ENCODE measurements around the gene C22orf39. TPM values are rescaled to one million over a fixed set of nuclear protein-coding genes. Genes with fewer than 3 reads are reported as not detected.

C22orf39 gene
- total RNA-seq, 1 experiment from 2014 or later = 26.5 TPM

DNA sequence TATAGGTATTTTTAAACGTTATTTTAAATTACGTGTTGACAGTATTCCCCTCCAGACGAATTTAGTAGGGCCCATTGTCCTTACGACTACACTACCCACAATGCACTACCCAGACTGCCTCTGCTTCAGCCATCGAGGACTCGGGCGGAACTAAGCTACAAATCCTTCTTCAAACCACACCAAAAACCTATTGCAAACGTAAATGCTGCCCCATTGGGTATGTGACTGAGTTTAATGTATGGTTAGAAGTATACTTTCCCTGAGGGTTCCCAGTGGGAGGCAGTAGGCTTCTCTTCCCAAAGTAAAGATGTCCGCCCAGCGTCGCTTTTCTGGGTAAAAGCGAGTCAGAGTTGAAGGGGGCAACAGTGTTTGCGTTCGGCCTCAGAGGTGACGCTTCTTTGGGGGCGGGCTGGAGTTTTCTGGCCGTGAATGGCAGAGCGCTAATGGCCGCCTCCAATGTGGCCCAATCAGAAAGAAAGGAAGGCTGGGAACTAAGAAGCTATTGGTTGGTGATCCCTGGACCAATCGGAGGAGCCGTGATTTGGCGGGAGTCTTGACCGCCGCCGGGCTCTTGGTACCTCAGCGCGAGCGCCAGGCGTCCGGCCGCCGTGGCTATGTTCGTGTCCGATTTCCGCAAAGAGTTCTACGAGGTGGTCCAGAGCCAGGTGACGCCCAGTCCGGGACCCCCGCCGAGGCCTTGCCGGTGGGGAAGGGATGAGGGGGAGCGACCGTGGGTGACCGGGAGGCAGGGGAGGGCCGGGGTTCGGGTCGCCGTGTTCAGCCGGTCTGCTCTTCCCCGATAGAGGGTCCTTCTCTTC lies 32.1 kb upstream of the C22orf39 start, which contains the start of gene CDC45 (continued):
- TF ChIP-seq PRDM15 (CRISPR knock-in tag; IDR thresholded peaks at IDR 0.05) (no peak), ZNF416 (CRISPR knock-in tag; IDR thresholded peaks at IDR 0.05) (no peak), TCF7 (CRISPR knock-in tag; IDR thresholded peaks at IDR 0.05; ENCODE audit: low read depth) (no peak), CREM (CRISPR knock-in tag; IDR thresholded peaks at IDR 0.05) (no peak), TP53 (CRISPR knock-in tag; IDR thresholded peaks at IDR 0.05) (no peak), AFF4 (CRISPR knock-in tag; IDR thresholded peaks at IDR 0.05; ENCODE audit: borderline replicate concordance) (no peak), ZNF423 (CRISPR knock-in tag; IDR thresholded peaks at IDR 0.05) (no peak), AR (CRISPR knock-in tag; IDR thresholded peaks at IDR 0.05) (no peak), RELA (CRISPR knock-in tag; IDR thresholded peaks at IDR 0.05; ENCODE audit: borderline replicate concordance) (no peak), ZNF396 (CRISPR knock-in tag; IDR thresholded peaks at IDR 0.05; ENCODE audit: borderline replicate concordance) (no peak), TEAD4 (CRISPR knock-in tag; IDR thresholded peaks at IDR 0.05) (no peak), ZNF121 (CRISPR knock-in tag; IDR thresholded peaks at IDR 0.05) (no peak), FOXP1 (CRISPR knock-in tag; IDR thresholded peaks at IDR 0.05; ENCODE audit: borderline replicate concordance) (peak; percentile 65; the same call in 1 of the 2 replicates)
- TF ChIP-seq, protein P1, sequence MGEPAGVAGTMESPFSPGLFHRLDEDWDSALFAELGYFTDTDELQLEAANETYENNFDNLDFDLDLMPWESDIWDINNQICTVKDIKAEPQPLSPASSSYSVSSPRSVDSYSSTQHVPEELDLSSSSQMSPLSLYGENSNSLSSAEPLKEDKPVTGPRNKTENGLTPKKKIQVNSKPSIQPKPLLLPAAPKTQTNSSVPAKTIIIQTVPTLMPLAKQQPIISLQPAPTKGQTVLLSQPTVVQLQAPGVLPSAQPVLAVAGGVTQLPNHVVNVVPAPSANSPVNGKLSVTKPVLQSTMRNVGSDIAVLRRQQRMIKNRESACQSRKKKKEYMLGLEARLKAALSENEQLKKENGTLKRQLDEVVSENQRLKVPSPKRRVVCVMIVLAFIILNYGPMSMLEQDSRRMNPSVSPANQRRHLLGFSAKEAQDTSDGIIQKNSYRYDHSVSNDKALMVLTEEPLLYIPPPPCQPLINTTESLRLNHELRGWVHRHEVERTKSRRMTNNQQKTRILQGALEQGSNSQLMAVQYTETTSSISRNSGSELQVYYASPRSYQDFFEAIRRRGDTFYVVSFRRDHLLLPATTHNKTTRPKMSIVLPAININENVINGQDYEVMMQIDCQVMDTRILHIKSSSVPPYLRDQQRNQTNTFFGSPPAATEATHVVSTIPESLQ (CRISPR knock-in tag; IDR thresholded peaks at IDR 0.05) = no peak
